Mesenchymal stem cell (in vitro differentiated cells and primary cell): ENCODE measurements around the gene BCHE.

ENCODE experiments used
- DNase-seq: peaks from one replicate; pipeline ENCODE4 v3.0.0-alpha.2; 2013
- H2AFZ ChIP-seq: one replicate; pipeline ENCODE4 v1.6.1; 2013; ENCODE audit warnings: low read depth, mild to moderate bottlenecking, control low read depth, inconsistent platforms, low read length, moderate library complexity
- H2AK5ac ChIP-seq: 2 replicates; pipeline ENCODE4 v1.6.1; 2013; ENCODE audit warnings: low read length, moderate library complexity, mild to moderate bottlenecking, inconsistent platforms; ENCODE audit not compliant: severe bottlenecking
- H2BK120ac ChIP-seq: one replicate; pipeline ENCODE4 v1.6.1; 2013; ENCODE audit warnings: low read depth, mild to moderate bottlenecking, inconsistent platforms, low read length, moderate library complexity
- H2BK12ac ChIP-seq, 2 experiments: one replicate each; pipeline ENCODE4 v1.6.1; 2013; ENCODE audit warnings: inconsistent platforms in 2 of 2, low read length in 2 of 2, mild to moderate bottlenecking in 2 of 2, moderate library complexity in 2 of 2, control low read depth in 1 of 2
- H2BK15ac ChIP-seq: one replicate; pipeline ENCODE4 v1.6.1; 2013; ENCODE audit warnings: mild to moderate bottlenecking, low read depth, inconsistent platforms; ENCODE audit not compliant: poor library complexity, severe bottlenecking
- H2BK5ac ChIP-seq: 2 replicates; pipeline ENCODE4 v1.6.1; 2013; ENCODE audit warnings: low read depth, mild to moderate bottlenecking, low read length, control low read depth, inconsistent platforms; ENCODE audit not compliant: poor library complexity, severe bottlenecking
- H3K14ac ChIP-seq, 2 experiments: one replicate each; pipeline ENCODE4 v1.6.1; 2013; ENCODE audit warnings: inconsistent platforms in 2 of 2, low read length in 2 of 2, control low read depth in 1 of 2, mild to moderate bottlenecking in 1 of 2, moderate library complexity in 1 of 2
- H3K18ac ChIP-seq, 2 experiments: one replicate each; pipeline ENCODE4 v1.6.1; 2013; ENCODE audit warnings: inconsistent platforms in 2 of 2, low read length in 2 of 2, control low read depth in 1 of 2, low read depth in 1 of 2, mild to moderate bottlenecking in 1 of 2
- H3K23ac ChIP-seq, 2 experiments: one replicate each; pipeline ENCODE4 v1.6.1; 2013; ENCODE audit warnings: inconsistent platforms in 2 of 2, low read length in 2 of 2, mild to moderate bottlenecking in 2 of 2, moderate library complexity in 2 of 2, control low read depth in 1 of 2
- H3K27ac ChIP-seq: 2 replicates; pipeline ENCODE4 v1.5.1; 2013; ENCODE audit warnings: mild to moderate bottlenecking, moderate library complexity, low read length, control low read depth, inconsistent platforms; ENCODE audit not compliant: poor library complexity, severe bottlenecking
- H3K27me3 ChIP-seq, 2 experiments: 2 replicates each; pipeline versions ENCODE4 v1.6.1 to v1.7.0; 2013; ENCODE audit warnings: low read length in 2 of 2, mild to moderate bottlenecking in 2 of 2, moderate library complexity in 2 of 2, control low read depth in 1 of 2, inconsistent platforms in 1 of 2; ENCODE audit not compliant: control insufficient read depth in 1 of 2, insufficient read depth in 1 of 2
- H3K36me3 ChIP-seq, 2 experiments: 2 replicates each; pipeline versions ENCODE4 v1.6.1 to v1.7.0; 2013; ENCODE audit warnings: low read length in 2 of 2, control low read depth in 1 of 2, inconsistent platforms in 1 of 2, low read depth in 1 of 2, mild to moderate bottlenecking in 1 of 2; ENCODE audit not compliant: insufficient read depth in 2 of 2, control insufficient read depth in 1 of 2
- H3K4ac ChIP-seq, 2 experiments: one replicate each; pipeline ENCODE4 v1.6.1; 2013; ENCODE audit warnings: inconsistent platforms in 2 of 2, low read length in 2 of 2, mild to moderate bottlenecking in 2 of 2, moderate library complexity in 2 of 2, control low read depth in 1 of 2, low read depth in 1 of 2
- H3K4me1 ChIP-seq: 2 replicates; pipeline ENCODE4 v1.6.1; 2013; ENCODE audit warnings: low read depth, low read length, control low read depth; ENCODE audit not compliant: control insufficient read depth, insufficient read depth
- H3K4me2 ChIP-seq: 2 replicates; pipeline ENCODE4 v1.6.1; 2013; ENCODE audit warnings: low read length, mild to moderate bottlenecking, inconsistent platforms; ENCODE audit not compliant: poor library complexity, severe bottlenecking
- H3K4me3 ChIP-seq, 2 experiments: 2 replicates each; pipeline versions ENCODE4 v1.5.1 to v1.7.0; 2013; ENCODE audit warnings: low read length in 2 of 2, mild to moderate bottlenecking in 2 of 2, control low read depth in 1 of 2, low read depth in 1 of 2; ENCODE audit not compliant: insufficient read depth in 1 of 2
- H3K79me1 ChIP-seq: replicated peaks from 2 replicates; pipeline ENCODE4 v1.6.1; 2013; ENCODE audit warnings: mild to moderate bottlenecking, control low read depth, low read length, inconsistent platforms; ENCODE audit not compliant: poor library complexity, severe bottlenecking
- H3K9ac ChIP-seq: 2 replicates; pipeline ENCODE4 v1.7.0; 2013; ENCODE audit warnings: mild to moderate bottlenecking, low read length, moderate library complexity
- H3K9me3 ChIP-seq: 2 replicates; pipeline ENCODE4 v1.7.0; 2013; ENCODE audit warnings: mild to moderate bottlenecking, low read length; ENCODE audit not compliant: control insufficient read depth
- H4K8ac ChIP-seq: one replicate; pipeline ENCODE4 v1.6.1; 2013; ENCODE audit warnings: inconsistent platforms, mild to moderate bottlenecking, low read length, moderate library complexity
- H4K91ac ChIP-seq: one replicate; pipeline ENCODE4 v1.6.1; 2013; ENCODE audit warnings: mild to moderate bottlenecking, low read length, inconsistent platforms
- WGBS: methylation state at CpG from one replicate; pipeline ENCODE4 v1.1.7; 2013; ENCODE audit warnings: mixed read lengths; 5-methylcytosine and 5-hydroxymethylcytosine counted together

The BCHE gene

DNA sequence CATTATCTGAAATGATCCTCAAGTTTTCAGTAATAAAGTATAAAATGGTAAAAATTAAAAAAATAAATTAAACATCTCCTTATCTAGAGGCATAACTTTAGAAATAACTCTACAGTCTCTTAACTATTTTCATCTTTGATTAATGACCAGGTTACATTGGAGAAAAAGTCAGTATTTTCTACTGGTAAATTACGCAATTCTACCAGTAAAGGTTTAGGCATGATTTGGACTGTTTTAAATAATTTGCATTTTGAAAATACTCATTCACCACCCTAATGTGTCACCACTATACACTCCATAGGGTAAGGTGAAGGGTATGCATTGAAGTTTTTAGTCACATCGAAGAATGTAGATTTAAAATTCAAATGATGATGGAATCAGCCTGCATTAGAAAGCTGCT is 45.9 kb upstream of the BCHE start:
- Histone ChIP-seq H3K23ac (no peak overlapping the region), H2BK15ac (no peak overlapping the region), H4K91ac (no peak overlapping the region), H4K8ac (no peak overlapping the region), H2BK120ac (no peak overlapping the region), H3K4ac (no peak overlapping the region), H3K4me3 (no peak overlapping the region), H2BK5ac (no peak overlapping the region), H3K14ac (no peak overlapping the region), H3K27ac (no peak overlapping the region), H3K4me2 (no peak overlapping the region), H3K9me3 (no peaks in the 10 kb centered on the region), H3K36me3 (no peaks in the 10 kb centered on the region), H3K4me1 (no peaks in the 10 kb centered on the region), H3K79me1 (no peaks in the 10 kb centered on the region), H2AK5ac (no peak overlapping the region), H2BK12ac (no peak overlapping the region), H3K18ac (no peak overlapping the region), H2AFZ (no peak overlapping the region), H3K27me3 (no peaks in the 10 kb centered on the region), H3K9ac (no peak overlapping the region)
- no peak for DNase-seq
- WGBS: no CpG with 5 or more reads among the region's 2 CpGs

DNA sequence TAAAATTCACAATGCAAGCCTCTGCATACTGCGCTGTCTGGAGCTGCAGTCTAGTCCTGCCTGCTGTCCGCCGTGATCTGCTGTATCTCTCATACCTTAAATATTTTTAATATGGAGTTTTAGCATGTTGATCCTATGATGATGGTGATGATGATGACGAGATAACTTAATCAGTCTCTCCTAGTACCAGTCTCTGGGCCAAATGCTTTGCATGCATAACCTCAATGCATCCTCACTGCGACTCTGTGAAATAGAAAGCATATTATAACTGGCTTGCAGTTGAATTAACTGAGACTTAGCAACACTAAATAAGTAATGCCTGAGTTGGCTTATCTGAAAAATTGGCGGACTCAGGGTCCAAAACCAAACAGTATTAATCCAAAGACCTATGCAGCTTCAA is 38.4 kb upstream of the BCHE start:
- H3K4me3 ChIP-seq: no peak overlapping the region
- no peak overlapping the region for H3K18ac ChIP-seq
- WGBS: 82% methylated on average over 1 of the region's 6 CpGs
- no peak overlapping the region for H2AFZ ChIP-seq
- no peak overlapping the region for H3K9ac ChIP-seq
- H3K9me3 ChIP-seq: peaks cover 5% of the 10 kb centered on the region
- H2BK12ac ChIP-seq: no peak overlapping the region
- H3K14ac ChIP-seq: no peak overlapping the region
- H3K36me3 ChIP-seq: no peaks in the 10 kb centered on the region
- H3K4me1 ChIP-seq: no peaks in the 10 kb centered on the region
- no peak overlapping the region for H3K23ac ChIP-seq
- H3K4ac ChIP-seq: no peak overlapping the region
- no peak overlapping the region for H2AK5ac ChIP-seq
- no peak overlapping the region for H4K8ac ChIP-seq
- H3K27ac ChIP-seq: no peak overlapping the region
- no peak for DNase-seq
- no peak overlapping the region for H4K91ac ChIP-seq
- H2BK120ac ChIP-seq: no peak overlapping the region
- H3K4me2 ChIP-seq: no peak overlapping the region
- no peak overlapping the region for H2BK5ac ChIP-seq
- no peak overlapping the region for H2BK15ac ChIP-seq
- no peaks in the 10 kb centered on the region for H3K79me1 ChIP-seq
- no peaks in the 10 kb centered on the region for H3K27me3 ChIP-seq

DNA sequence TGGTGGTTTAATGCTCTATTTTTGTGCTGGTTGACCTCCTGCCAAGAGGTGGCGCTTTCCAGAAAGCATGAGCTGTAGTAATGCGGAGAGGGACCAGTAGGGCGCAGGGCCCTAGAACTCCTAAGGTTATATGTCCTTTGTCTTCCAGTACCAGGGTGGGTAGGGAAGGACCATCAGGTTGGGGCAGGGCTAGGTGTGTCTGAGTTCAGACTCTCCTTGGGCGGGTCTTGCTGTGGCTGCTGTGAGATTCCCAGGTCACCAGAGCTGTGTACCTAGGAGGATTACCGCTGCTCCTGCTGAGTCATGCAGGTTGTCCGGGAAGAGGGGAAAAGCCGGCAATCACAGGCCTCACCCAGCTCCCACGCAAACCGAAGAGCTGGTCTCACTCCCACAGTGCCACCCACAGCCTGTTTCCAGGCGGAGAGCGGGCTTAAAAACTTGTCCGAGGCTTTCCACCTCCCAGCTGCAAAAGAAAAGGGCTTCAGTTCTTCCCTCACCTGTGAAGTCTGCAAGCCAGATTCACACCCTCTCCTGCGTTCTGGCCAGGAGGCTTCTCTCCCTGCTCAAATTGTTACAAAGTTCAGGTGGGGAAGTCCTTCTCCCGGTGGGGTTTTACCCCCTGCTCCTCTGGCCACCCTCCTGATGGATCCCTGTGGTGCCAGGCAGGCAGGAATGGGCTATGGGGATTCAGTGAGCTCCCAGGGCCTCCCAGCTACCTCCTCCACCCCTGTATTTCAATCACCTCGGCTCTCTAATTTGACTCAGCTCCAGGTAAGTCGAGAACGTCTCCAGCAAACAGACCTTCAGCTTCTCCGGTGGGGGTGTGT is 37.7 kb upstream of the BCHE start:
- no peak overlapping the region for H4K91ac ChIP-seq
- no peak overlapping the region for H2BK120ac ChIP-seq
- no peak overlapping the region for H2BK5ac ChIP-seq
- no peak overlapping the region for H3K23ac ChIP-seq
- H3K9me3 ChIP-seq: peaks cover 5% of the 10 kb centered on the region
- no peaks in the 10 kb centered on the region for H3K36me3 ChIP-seq
- H4K8ac ChIP-seq: no peak overlapping the region
- no peak overlapping the region for H3K9ac ChIP-seq
- H3K4me2 ChIP-seq: no peak overlapping the region
- no peak overlapping the region for H2BK12ac ChIP-seq
- H3K4ac ChIP-seq: no peak overlapping the region
- 90% methylated on average over 17 of the region's 18 CpGs for WGBS
- no peak overlapping the region for H3K27ac ChIP-seq
- no peak overlapping the region for H3K14ac ChIP-seq
- no peak overlapping the region for H2BK15ac ChIP-seq
- no peak overlapping the region for H2AFZ ChIP-seq
- H3K18ac ChIP-seq: no peak overlapping the region
- no peak for DNase-seq
- H3K4me3 ChIP-seq: no peak overlapping the region
- no peaks in the 10 kb centered on the region for H3K27me3 ChIP-seq
- no peaks in the 10 kb centered on the region for H3K4me1 ChIP-seq
- H3K79me1 ChIP-seq: no peaks in the 10 kb centered on the region
- H2AK5ac ChIP-seq: no peak overlapping the region

DNA sequence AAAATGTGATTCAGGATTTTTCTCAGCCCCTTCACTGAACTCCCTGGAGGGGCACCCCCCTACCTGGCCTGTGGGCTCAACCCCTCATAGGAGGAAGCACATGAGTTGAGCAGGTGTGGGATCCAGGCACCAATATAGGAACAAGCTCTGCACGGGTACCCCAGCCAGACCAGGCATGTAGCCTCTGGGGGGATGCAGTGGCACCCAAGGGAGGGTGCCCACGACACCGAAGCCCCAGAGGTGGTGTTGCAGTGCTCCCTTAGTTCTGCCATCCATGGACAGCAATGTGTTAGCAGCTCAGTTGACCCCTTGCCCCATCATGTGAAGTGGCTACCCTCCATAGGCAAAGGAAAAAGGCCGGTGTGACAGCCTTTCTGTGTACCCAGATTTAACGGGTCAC is 30.9 kb upstream of the BCHE start:
- H3K14ac ChIP-seq: no peak overlapping the region
- H2BK15ac ChIP-seq: no peak overlapping the region
- no peaks in the 10 kb centered on the region for H3K79me1 ChIP-seq
- no peak for DNase-seq
- no peak overlapping the region for H4K91ac ChIP-seq
- H2BK120ac ChIP-seq: no peak overlapping the region
- H3K4ac ChIP-seq: no peak overlapping the region
- H3K9me3 ChIP-seq: no peaks in the 10 kb centered on the region
- H3K4me3 ChIP-seq: no peak overlapping the region
- H3K18ac ChIP-seq: no peak overlapping the region
- no peaks in the 10 kb centered on the region for H3K36me3 ChIP-seq
- H3K23ac ChIP-seq: no peak overlapping the region
- no peak overlapping the region for H2BK12ac ChIP-seq
- H3K9ac ChIP-seq: no peak overlapping the region
- H2AK5ac ChIP-seq: no peak overlapping the region
- no peaks in the 10 kb centered on the region for H3K27me3 ChIP-seq
- no peak overlapping the region for H2AFZ ChIP-seq
- WGBS: 91% methylated on average over 5 of the region's 5 CpGs
- H2BK5ac ChIP-seq: no peak overlapping the region
- H3K4me2 ChIP-seq: no peak overlapping the region
- no peak overlapping the region for H3K27ac ChIP-seq
- H3K4me1 ChIP-seq: no peaks in the 10 kb centered on the region
- no peak overlapping the region for H4K8ac ChIP-seq
